GM18858 (cell line): Measurements from ENCODE around the gene HOXA1.
"Not testable (repeated sequence)": the region's sequence is repeated elsewhere in the genome, so short reads cannot be mapped to it uniquely, and the experiment has no call there.

Experiments used
- ATAC-seq: cut with Tn5 transposase; IDR thresholded peaks from one replicate; pipeline ENCODE4 v1.9.1; 2021; ENCODE audit not compliant: unreplicated experiment

Gene HOXA1

GRCh38 chr7:27053153-27053552, 42.6 kb downstream of the HOXA1 start:
- ATAC-seq = no peak

GRCh38 chr7:27051451-27051850, 44.3 kb downstream of the HOXA1 start:
- ATAC-seq = no peak

DNA sequence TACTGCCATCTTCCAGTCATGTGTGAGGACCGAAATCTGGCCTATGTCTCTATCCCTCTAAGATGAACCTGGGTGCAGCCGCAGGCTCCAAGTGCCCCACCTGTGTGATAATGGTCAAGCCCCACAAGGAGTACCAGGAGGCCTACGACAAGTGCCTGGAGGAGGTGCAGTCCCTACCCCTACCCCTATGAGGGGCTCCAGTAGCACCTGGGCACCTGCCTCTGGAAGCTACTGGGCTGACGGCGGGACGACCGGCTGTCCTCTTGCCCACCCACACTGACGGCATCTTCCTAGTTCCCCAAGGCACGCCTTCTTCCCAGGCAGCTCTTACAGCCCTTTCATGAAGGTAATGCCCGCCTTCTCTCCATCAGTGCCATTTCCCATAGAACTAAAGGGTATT, 47.4 kb downstream of the HOXA1 start:
- no peak for ATAC-seq

- ATAC-seq = no peak
Measured at GRCh38 chr7:27046854-27047549, 48.8 kb downstream of the HOXA1 start.

DNA sequence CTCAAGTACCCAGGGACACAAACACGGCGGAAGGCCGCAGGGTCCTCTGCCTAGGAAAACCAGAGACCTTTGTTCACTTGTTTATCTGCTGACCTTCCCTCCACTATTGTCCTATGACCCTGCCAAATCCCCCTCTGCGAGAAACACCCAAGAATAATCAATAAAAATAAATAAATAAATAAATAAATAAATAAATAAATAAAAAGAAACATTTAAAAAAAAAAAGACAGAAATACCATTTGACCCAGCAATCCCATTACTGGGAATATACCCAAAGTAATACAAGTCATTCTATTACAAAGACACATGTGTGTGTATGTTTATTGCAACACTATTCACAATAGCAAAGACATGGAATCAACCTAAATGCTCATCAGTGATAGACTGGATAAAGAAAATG, 49.8 kb downstream of the HOXA1 start:
- not testable (repeated sequence) for ATAC-seq

GRCh38 chr7:27045066-27045465, 50.7 kb downstream of the HOXA1 start:
- ATAC-seq = not testable (repeated sequence)
